ENCODE measurements around the gene IZUMO4.

- TF ChIP-seq CTCF (conservative IDR thresholded peaks at IDR 0.05; ENCODE audit: low read length) (no peak), EZH2phosphoT487 (IDR thresholded peaks at IDR 0.05; ENCODE audit: borderline replicate concordance) (no peak)
Observed at GRCh38 chr19:2097886-2098327, 1.2 kb downstream of the IZUMO4 start.

All from Loucy (cell line).